ENCODE results near the gene NDFIP2. TPM values are rescaled to one million over a fixed set of nuclear protein-coding genes. Genes with fewer than 3 reads are reported as not detected.
"Not testable (repeated sequence)": the region's sequence is repeated elsewhere in the genome, so short reads cannot be mapped to it uniquely, and the experiment has no call there.

Gene NDFIP2
- total RNA-seq, 4 donors from 2014 or later = 16.8 to 26.7 (median 20.6) TPM

- DNase-seq (ENCODE audit: low spot score) (no peak), ATAC-seq (ENCODE audit: low FRiP score) (no peak)
- no peak for TF ChIP-seq CTCF (IDR thresholded peaks at IDR 0.05)
Observed at GRCh38 chr13:79560954-79561353, 80.0 kb downstream of the NDFIP2 start.

- DNase-seq (ENCODE audit: low spot score) = no peak
- TF ChIP-seq CTCF (IDR thresholded peaks at IDR 0.05) = no peak
- no peak for ATAC-seq (ENCODE audit: low FRiP score)
Observed at GRCh38 chr13:79562557-79562956, 81.6 kb downstream of the NDFIP2 start.

GRCh38 chr13:79566118-79566517 is 85.2 kb downstream of the NDFIP2 start:
- no peak for TF ChIP-seq CTCF (IDR thresholded peaks at IDR 0.05)
- ATAC-seq (ENCODE audit: low FRiP score) = no peak
- no peak for DNase-seq (ENCODE audit: low spot score)

GRCh38 chr13:79571147-79571546 is 90.2 kb downstream of the NDFIP2 start:
- no peak for TF ChIP-seq CTCF (IDR thresholded peaks at IDR 0.05)
- no peak for DNase-seq (ENCODE audit: low spot score)
- ATAC-seq (ENCODE audit: low FRiP score) = no peak

GRCh38 chr13:79573892-79574291 is 92.9 kb downstream of the NDFIP2 start:
- not testable (repeated sequence) for DNase-seq (ENCODE audit: low spot score); ATAC-seq (ENCODE audit: low FRiP score)

- ATAC-seq (ENCODE audit: low FRiP score) = no peak
- no peak for TF ChIP-seq CTCF (IDR thresholded peaks at IDR 0.05)
- DNase-seq (ENCODE audit: low spot score) = no peak
Observed at GRCh38 chr13:79581870-79582315, 100.9 kb downstream of the NDFIP2 start.

GRCh38 chr13:79582896-79583295 is 101.9 kb downstream of the NDFIP2 start:
- no peak for ATAC-seq (ENCODE audit: low FRiP score)
- TF ChIP-seq CTCF (IDR thresholded peaks at IDR 0.05) = no peak
- no peak for DNase-seq (ENCODE audit: low spot score)

GRCh38 chr13:79585033-79585432 is 104.1 kb downstream of the NDFIP2 start:
- TF ChIP-seq CTCF (IDR thresholded peaks at IDR 0.05) = no peak
- ATAC-seq (ENCODE audit: low FRiP score) (no peak), DNase-seq (ENCODE audit: low spot score) (no peak)
